ENCODE results near the gene RNU1-3.
A peak's percentile ranks its signal among the peaks of the same experiment; 100 is the strongest.
"Not testable (repeated sequence)": the region's sequence is repeated elsewhere in the genome, so short reads cannot be mapped to it uniquely, and the experiment has no call there.

Gene RNU1-3

GRCh38 chr1:16639091-16640031 lies 27.4 kb downstream of the RNU1-3 start:
- not testable (repeated sequence) for DNase-seq

- DNase-seq = not testable (repeated sequence)
Observed at GRCh38 chr1:16637941-16638778, 28.6 kb downstream of the RNU1-3 start.

GRCh38 chr1:16636551-16637195 lies 30.1 kb downstream of the RNU1-3 start:
- DNase-seq = not testable (repeated sequence)

GRCh38 chr1:16635959-16636358 lies 30.8 kb downstream of the RNU1-3 start:
- DNase-seq = not testable (repeated sequence)

GRCh38 chr1:16633540-16634282 lies 33.0 kb downstream of the RNU1-3 start:
- DNase-seq = not testable (repeated sequence)

GRCh38 chr1:16632044-16632850 lies 34.5 kb downstream of the RNU1-3 start:
- DNase-seq = not testable (repeated sequence)

GRCh38 chr1:16631248-16632043 lies 35.3 kb downstream of the RNU1-3 start:
- no peak for DNase-seq

GRCh38 chr1:16630661-16631247 lies 36.0 kb downstream of the RNU1-3 start:
- DNase-seq = no peak

GRCh38 chr1:16629916-16630530 lies 36.7 kb downstream of the RNU1-3 start:
- DNase-seq = not testable (repeated sequence)

- no peak for DNase-seq
Observed at GRCh38 chr1:16628361-16629111, 38.2 kb downstream of the RNU1-3 start.

- DNase-seq = not testable (repeated sequence)
Observed at GRCh38 chr1:16626409-16626983, 40.3 kb downstream of the RNU1-3 start.

- no peak for DNase-seq
Observed at GRCh38 chr1:16625497-16626408, 41.0 kb downstream of the RNU1-3 start.

- DNase-seq = peak in 1 of 58 donors; percentile 43
Observed at GRCh38 chr1:16623812-16624719, 42.7 kb downstream of the RNU1-3 start.

- DNase-seq = peak in 2 of 58 donors; percentile 18 to 45
Observed at GRCh38 chr1:16623337-16623736, 43.4 kb downstream of the RNU1-3 start.

All from anterior cingulate cortex (tissue), 58 donors.